ENCODE results near the gene GNAI2.

GRCh38 chr3:50229490-50229889 is 6.5 kb upstream of the GNAI2 start:
- TF ChIP-seq, protein P1, sequence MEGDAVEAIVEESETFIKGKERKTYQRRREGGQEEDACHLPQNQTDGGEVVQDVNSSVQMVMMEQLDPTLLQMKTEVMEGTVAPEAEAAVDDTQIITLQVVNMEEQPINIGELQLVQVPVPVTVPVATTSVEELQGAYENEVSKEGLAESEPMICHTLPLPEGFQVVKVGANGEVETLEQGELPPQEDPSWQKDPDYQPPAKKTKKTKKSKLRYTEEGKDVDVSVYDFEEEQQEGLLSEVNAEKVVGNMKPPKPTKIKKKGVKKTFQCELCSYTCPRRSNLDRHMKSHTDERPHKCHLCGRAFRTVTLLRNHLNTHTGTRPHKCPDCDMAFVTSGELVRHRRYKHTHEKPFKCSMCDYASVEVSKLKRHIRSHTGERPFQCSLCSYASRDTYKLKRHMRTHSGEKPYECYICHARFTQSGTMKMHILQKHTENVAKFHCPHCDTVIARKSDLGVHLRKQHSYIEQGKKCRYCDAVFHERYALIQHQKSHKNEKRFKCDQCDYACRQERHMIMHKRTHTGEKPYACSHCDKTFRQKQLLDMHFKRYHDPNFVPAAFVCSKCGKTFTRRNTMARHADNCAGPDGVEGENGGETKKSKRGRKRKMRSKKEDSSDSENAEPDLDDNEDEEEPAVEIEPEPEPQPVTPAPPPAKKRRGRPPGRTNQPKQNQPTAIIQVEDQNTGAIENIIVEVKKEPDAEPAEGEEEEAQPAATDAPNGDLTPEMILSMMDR (IDR thresholded peaks at IDR 0.05; ENCODE audit: low read depth, low read length, poor library complexity, severe bottlenecking) = no peak
- no peak for TF ChIP-seq EZH2phosphoT487 (IDR thresholded peaks at IDR 0.05; ENCODE audit: borderline replicate concordance, low read length)
